A549 (cell line): Measurements from ENCODE around the gene TSHR. TPM values are rescaled to one million over a fixed set of nuclear protein-coding genes. Genes with fewer than 3 reads are reported as not detected.

Experiments
- ATAC-seq, 2 experiments: fragments of 200-7000 bp in 1 of 2; fragments of >200 bp in 1 of 2; cut with Nextera tagmentation in 1 of 2; cut with Tn5 transposase in 1 of 2; 3 replicates each; pipeline versions ENCODE4 v1.8.0 to v1.9.1; 2018 to 2020; ENCODE audit warnings: mild to moderate bottlenecking in 1 of 2, moderate library complexity in 1 of 2
- CTCF ChIA-PET: fragments of 300-600 bp; sonication (Branson Sonifier 250); formaldehyde crosslinking; extraction: SDS; loops from one replicate; lab custom pipeline; 2021; ENCODE audit warnings: antibody characterized with exemption, inconsistent platforms; lab: Yijun Ruan, JAX
- POLR2A ChIA-PET: fragments of 350-600 bp; formaldehyde crosslinking; extraction: SDS; loops from one replicate; lab custom pipeline; 2021; ENCODE audit warnings: antibody characterized with exemption, inconsistent platforms; lab: Yijun Ruan, JAX
- DNase-seq, 2 experiments: peaks; one replicate each; pipeline versions ENCODE4 v3.0.0 to v3.0.0-alpha.2; 2011 to 2016; ENCODE audit warnings: low read depth in 1 of 2, low spot score in 1 of 2
- FAIRE-seq: peaks from 2 replicates; lab custom pipeline; 2011; peaks lifted over from hg19 to GRCh38; lab: Jason Lieb, UNC
- H3K27ac ChIP-seq, 2 experiments: fragments of >200 bp; sonication (Bioruptor Twin); formaldehyde crosslinking; 3 replicates each; pipeline ENCODE4 v1.5.1; 2016 to 2017
- H3K4me1 ChIP-seq: fragments of >200 bp; sonication (Bioruptor Twin); formaldehyde crosslinking; 3 replicates; pipeline ENCODE4 v1.6.1; 2016
- H3K4me2 ChIP-seq: fragments of >200 bp; sonication (Bioruptor Twin); formaldehyde crosslinking; 3 replicates; pipeline ENCODE4 v1.6.1; 2016
- H3K4me3 ChIP-seq: fragments of >200 bp; sonication (Bioruptor Twin); formaldehyde crosslinking; 3 replicates; pipeline ENCODE4 v1.5.1; 2016
- H3K9me3 ChIP-seq: fragments of >200 bp; sonication (Bioruptor Twin); formaldehyde crosslinking; 3 replicates; pipeline ENCODE4 v1.6.1; 2016
- CBX2 ChIP-seq: fragments of 200-600 bp; sonication (generic); IDR thresholded peaks from 2 replicates; pipeline ENCODE4 v1.6.1; 2016; ENCODE audit warnings: low read depth, mild to moderate bottlenecking, borderline replicate concordance
- CEBPB ChIP-seq, 2 experiments: fragments of >200 bp in 1 of 2; sonication (Bioruptor Twin) in 1 of 2; formaldehyde crosslinking in 1 of 2; IDR thresholded peaks; 2 replicates each; pipeline ENCODE4 v1.6.1; 2012 to 2016
- CHD4 ChIP-seq: fragments of 200-600 bp; sonication (generic); IDR thresholded peaks from 2 replicates; pipeline ENCODE4 v1.6.1; 2016; ENCODE audit warnings: antibody characterized with exemption, mild to moderate bottlenecking, borderline replicate concordance
- E2F6 ChIP-seq: IDR thresholded peaks from 2 replicates; pipeline ENCODE4 v1.6.1; 2012; ENCODE audit warnings: low read depth, borderline replicate concordance
- EP300 ChIP-seq, 2 experiments: fragments of >200 bp; sonication (Bioruptor Twin); formaldehyde crosslinking; IDR thresholded peaks; 2 replicates in 1 of 2; 3 replicates in 1 of 2; pipeline ENCODE4 v1.6.1; 2016 to 2017
- FOSB ChIP-seq: fragments of 250-450 bp; sonication (Bioruptor Pico); IDR thresholded peaks from 2 replicates; pipeline ENCODE4 v1.5.0; 2020; ENCODE audit warnings: mild to moderate bottlenecking, moderate library complexity
- FOSL2 ChIP-seq, 2 experiments: fragments of 450-650 bp in 1 of 2; fragments of >200 bp in 1 of 2; sonication (Bioruptor Twin) in 1 of 2; formaldehyde crosslinking; IDR thresholded peaks; 2 replicates each; pipeline versions ENCODE4 v1.5.0 to v1.6.1; 2016 to 2020; ENCODE audit warnings: mild to moderate bottlenecking in 1 of 2, moderate library complexity in 1 of 2
- HEYL ChIP-seq: fragments of 250-450 bp; sonication (Bioruptor Pico); IDR thresholded peaks from 2 replicates; pipeline ENCODE4 v1.8.0; 2021; ENCODE audit warnings: mild to moderate bottlenecking, moderate library complexity
- HMGXB4 ChIP-seq: fragments of 250-450 bp; sonication (Bioruptor Pico); IDR thresholded peaks from 2 replicates; pipeline ENCODE4 v1.5.0; 2021; ENCODE audit warnings: mild to moderate bottlenecking, moderate library complexity, borderline replicate concordance
- HOXA7 ChIP-seq: fragments of 250-450 bp; sonication (Bioruptor Pico); IDR thresholded peaks from 2 replicates; pipeline ENCODE4 v1.5.0; 2020; ENCODE audit warnings: mild to moderate bottlenecking, moderate library complexity
- HOXB13 ChIP-seq: fragments of 250-450 bp; sonication (Bioruptor Pico); IDR thresholded peaks from 2 replicates; pipeline ENCODE4 v1.5.0; 2020; ENCODE audit warnings: low read depth, mild to moderate bottlenecking, moderate library complexity
- JUN ChIP-seq, 2 experiments: fragments of >200 bp; sonication (Bioruptor Twin); formaldehyde crosslinking; IDR thresholded peaks; 2 replicates in 1 of 2; 3 replicates in 1 of 2; pipeline ENCODE4 v1.6.1; 2016 to 2017
- KDM1A ChIP-seq: fragments of 200-600 bp; sonication (generic); IDR thresholded peaks from 2 replicates; pipeline ENCODE4 v1.6.1; 2016; ENCODE audit warnings: low read depth, mild to moderate bottlenecking
- KDM5A ChIP-seq: fragments of 200-600 bp; sonication (generic); IDR thresholded peaks from 2 replicates; pipeline ENCODE4 v1.6.1; 2016; ENCODE audit warnings: antibody characterized with exemption, mild to moderate bottlenecking
- MAZ ChIP-seq: fragments of 150-350 bp; IDR thresholded peaks from 2 replicates; pipeline ENCODE4 v1.6.1; 2014; ENCODE audit warnings: antibody characterized with exemption, low read depth, low read length, borderline replicate concordance
- MYC ChIP-seq: IDR thresholded peaks from 2 replicates; pipeline ENCODE4 v1.6.1; 2012; ENCODE audit warnings: mild to moderate bottlenecking, inconsistent platforms, low read length, improper control_type of control experiment, borderline replicate concordance
- NPAS2 ChIP-seq: fragments of 250-450 bp; sonication (Bioruptor Pico); IDR thresholded peaks from 2 replicates; pipeline ENCODE4 v1.8.0; 2022; ENCODE audit warnings: mild to moderate bottlenecking, moderate library complexity, borderline replicate concordance
- NR3C1 ChIP-seq: fragments of >200 bp; sonication (Bioruptor Twin); formaldehyde crosslinking; IDR thresholded peaks from 3 replicates; pipeline ENCODE4 v1.6.1; 2017
- RCOR1 ChIP-seq: fragments of 150-350 bp; IDR thresholded peaks from 2 replicates; pipeline ENCODE4 v1.6.1; 2014; ENCODE audit warnings: antibody characterized with exemption, low read length, low read depth
- RFX5 ChIP-seq: fragments of 450-650 bp; IDR thresholded peaks from 2 replicates; pipeline ENCODE4 v1.7.1; 2014; ENCODE audit warnings: antibody characterized with exemption, mild to moderate bottlenecking, moderate library complexity
- SMC3 ChIP-seq: fragments of >200 bp; sonication (Bioruptor Twin); formaldehyde crosslinking; IDR thresholded peaks from 3 replicates; pipeline ENCODE4 v1.6.1; 2018; ENCODE audit warnings: inconsistent platforms
- SREBF2 ChIP-seq: fragments of 450-650 bp; IDR thresholded peaks from 2 replicates; pipeline ENCODE4 v1.6.1; 2014; ENCODE audit warnings: mild to moderate bottlenecking, moderate library complexity
- ZNF302 ChIP-seq: fragments of 250-450 bp; sonication (Bioruptor Pico); IDR thresholded peaks from 2 replicates; pipeline ENCODE4 v1.9.0; 2021; ENCODE audit warnings: inconsistent platforms, mild to moderate bottlenecking, moderate library complexity
- ZSCAN20 ChIP-seq: fragments of 250-450 bp; sonication (Bioruptor Pico); IDR thresholded peaks from 2 replicates; pipeline ENCODE4 v1.8.0; 2022; ENCODE audit warnings: mild to moderate bottlenecking, moderate library complexity
- WGBS: methylation state at CpG from one replicate; pipeline ENCODE4 v1.1.6; 2017; ENCODE audit errors: missing lambda C conversion rate; 5-methylcytosine and 5-hydroxymethylcytosine counted together
- polyA plus RNA-seq, 4 experiments: library from polyadenylated mRNA; depleted of rRNA in 3 of 4; stranded (reverse); fragments of >200 nt; fragmentation: RNase III in 1 of 4; extraction: RNeasy Plus Mini Kit Qiagen cat#74134 plus additional on column Dnase treatment in 1 of 4; gene quantifications; 2 replicates in 3 of 4; 3 replicates in 1 of 4; pipeline ENCODE4 v1.2.3, GENCODE V29; 2011 to 2017
- TF ChIP-seq, protein P1 (sequence below): fragments of 250-450 bp; sonication (Bioruptor Pico); IDR thresholded peaks from 2 replicates; pipeline ENCODE4 v1.5.0; 2020; ENCODE audit warnings: low read depth, mild to moderate bottlenecking, moderate library complexity
- TF ChIP-seq, protein P2 (sequence below): fragments of 150-350 bp; IDR thresholded peaks from 2 replicates; pipeline ENCODE4 v1.6.1; 2014; ENCODE audit warnings: low read depth, mild to moderate bottlenecking, low read length
- TF ChIP-seq, protein P3 (sequence below): fragments of 200-600 bp; sonication (generic); IDR thresholded peaks from 2 replicates; pipeline ENCODE4 v1.6.1; 2016; ENCODE audit warnings: antibody characterized with exemption, mild to moderate bottlenecking, moderate library complexity
- TF ChIP-seq, protein P4 (sequence below): fragments of >200 bp; sonication (Bioruptor Twin); formaldehyde crosslinking; IDR thresholded peaks from 2 replicates; pipeline ENCODE4 v1.6.1; 2016

The TSHR gene
- polyA plus RNA-seq, 2 of the 4 experiments (the other 2 are of a cell fraction), result not detected

- TF ChIP-seq, protein P1, sequence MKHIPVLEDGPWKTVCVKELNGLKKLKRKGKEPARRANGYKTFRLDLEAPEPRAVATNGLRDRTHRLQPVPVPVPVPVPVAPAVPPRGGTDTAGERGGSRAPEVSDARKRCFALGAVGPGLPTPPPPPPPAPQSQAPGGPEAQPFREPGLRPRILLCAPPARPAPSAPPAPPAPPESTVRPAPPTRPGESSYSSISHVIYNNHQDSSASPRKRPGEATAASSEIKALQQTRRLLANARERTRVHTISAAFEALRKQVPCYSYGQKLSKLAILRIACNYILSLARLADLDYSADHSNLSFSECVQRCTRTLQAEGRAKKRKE (CRISPR knock-in tag), result no peak
- TF ChIP-seq JUN (IDR thresholded peaks at IDR 0.05), result peak; percentile 90 to 93
- no peak for TF ChIP-seq RFX5
- TF ChIP-seq CEBPB (IDR thresholded peaks at IDR 0.05), result no peak
- no peak for TF ChIP-seq MYC
- TF ChIP-seq HMGXB4 (CRISPR knock-in tag), result no peak
- TF ChIP-seq E2F6, result no peak; the same call in 1 of the 2 replicates
- TF ChIP-seq SREBF2, result no peak
- no peak for TF ChIP-seq ZSCAN20
- no peak for TF ChIP-seq CBX2
- TF ChIP-seq KDM5A, result no peak
- TF ChIP-seq HEYL, result no peak
- no peak for TF ChIP-seq HOXB13 (CRISPR knock-in tag)
- no peak for TF ChIP-seq MAZ
- no peak for TF ChIP-seq FOSB (CRISPR knock-in tag)
- peak; percentile 68 for TF ChIP-seq SMC3
- TF ChIP-seq EP300 (IDR thresholded peaks at IDR 0.05), result no peak
- no peak for TF ChIP-seq ZNF302 (CRISPR knock-in tag)
- no peak for TF ChIP-seq CHD4
- peak; percentile 49; the same call in 1 of the 2 replicates for TF ChIP-seq FOSL2 (IDR thresholded peaks at IDR 0.05)
- peak; percentile 94 for TF ChIP-seq FOSL2 (CRISPR knock-in tag; IDR thresholded peaks at IDR 0.05)
- TF ChIP-seq, protein P2, sequence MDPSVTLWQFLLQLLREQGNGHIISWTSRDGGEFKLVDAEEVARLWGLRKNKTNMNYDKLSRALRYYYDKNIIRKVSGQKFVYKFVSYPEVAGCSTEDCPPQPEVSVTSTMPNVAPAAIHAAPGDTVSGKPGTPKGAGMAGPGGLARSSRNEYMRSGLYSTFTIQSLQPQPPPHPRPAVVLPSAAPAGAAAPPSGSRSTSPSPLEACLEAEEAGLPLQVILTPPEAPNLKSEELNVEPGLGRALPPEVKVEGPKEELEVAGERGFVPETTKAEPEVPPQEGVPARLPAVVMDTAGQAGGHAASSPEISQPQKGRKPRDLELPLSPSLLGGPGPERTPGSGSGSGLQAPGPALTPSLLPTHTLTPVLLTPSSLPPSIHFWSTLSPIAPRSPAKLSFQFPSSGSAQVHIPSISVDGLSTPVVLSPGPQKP, result no peak
- no peak for TF ChIP-seq NR3C1
Measured at GRCh38 chr14:81170104-81170828, 214.8 kb downstream of the TSHR start (continued).

DNA sequence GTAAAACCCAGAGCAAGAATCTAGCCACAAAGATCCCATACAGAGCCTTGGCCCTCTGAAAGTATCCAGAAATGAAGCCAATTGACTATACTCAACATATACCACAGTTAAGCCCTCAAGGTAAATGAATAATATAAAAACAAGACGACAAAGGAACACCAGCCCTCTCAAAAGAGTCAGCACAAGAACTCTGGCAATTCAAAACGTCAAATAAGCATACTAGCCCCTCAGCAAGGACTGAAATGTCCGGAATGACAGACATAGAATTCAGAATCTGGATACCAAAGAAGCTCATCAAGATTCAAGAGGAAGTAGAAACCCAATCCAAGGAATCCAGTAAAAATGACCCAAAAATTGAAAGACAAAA is 215.4 kb downstream of the TSHR start:
- POLR2A ChIA-PET, result interaction anchor here (1.0 to 2.1 kb wide), 5 partner anchors 34 to 183 kb away, joined by 5 to 19 read pairs (median 9); partner anchors contain the start of gene GTF2A1
- CTCF ChIA-PET, result interaction anchor here (0.7 to 2.9 kb wide), 14 partner anchors 8 to 294 kb away, joined by 3 to 17 read pairs (median 4); no protein-coding TSS in a partner anchor
- no peak overlapping the region for H3K4me3 ChIP-seq

More for the DNA sequence above, 215.4 kb downstream of the TSHR start:
- H3K27ac ChIP-seq, result peak overlapping the region in 1 of 2 experiments; percentile 92; a peak in 2 of 6 replicates
- DNase-seq (no peak), FAIRE-seq (no peak), ATAC-seq (no peak)
- 13% methylated on average over 3 of the region's 3 CpGs for WGBS
- no peaks in the 10 kb centered on the region for H3K9me3 ChIP-seq
- peak overlapping the region; percentile 86; the same call in 2 of the 3 replicates for H3K4me2 ChIP-seq
- TF ChIP-seq NPAS2 (CRISPR knock-in tag), result no peak
- no peak for TF ChIP-seq HOXA7 (CRISPR knock-in tag)
- TF ChIP-seq RCOR1, result no peak
- TF ChIP-seq, protein P3, sequence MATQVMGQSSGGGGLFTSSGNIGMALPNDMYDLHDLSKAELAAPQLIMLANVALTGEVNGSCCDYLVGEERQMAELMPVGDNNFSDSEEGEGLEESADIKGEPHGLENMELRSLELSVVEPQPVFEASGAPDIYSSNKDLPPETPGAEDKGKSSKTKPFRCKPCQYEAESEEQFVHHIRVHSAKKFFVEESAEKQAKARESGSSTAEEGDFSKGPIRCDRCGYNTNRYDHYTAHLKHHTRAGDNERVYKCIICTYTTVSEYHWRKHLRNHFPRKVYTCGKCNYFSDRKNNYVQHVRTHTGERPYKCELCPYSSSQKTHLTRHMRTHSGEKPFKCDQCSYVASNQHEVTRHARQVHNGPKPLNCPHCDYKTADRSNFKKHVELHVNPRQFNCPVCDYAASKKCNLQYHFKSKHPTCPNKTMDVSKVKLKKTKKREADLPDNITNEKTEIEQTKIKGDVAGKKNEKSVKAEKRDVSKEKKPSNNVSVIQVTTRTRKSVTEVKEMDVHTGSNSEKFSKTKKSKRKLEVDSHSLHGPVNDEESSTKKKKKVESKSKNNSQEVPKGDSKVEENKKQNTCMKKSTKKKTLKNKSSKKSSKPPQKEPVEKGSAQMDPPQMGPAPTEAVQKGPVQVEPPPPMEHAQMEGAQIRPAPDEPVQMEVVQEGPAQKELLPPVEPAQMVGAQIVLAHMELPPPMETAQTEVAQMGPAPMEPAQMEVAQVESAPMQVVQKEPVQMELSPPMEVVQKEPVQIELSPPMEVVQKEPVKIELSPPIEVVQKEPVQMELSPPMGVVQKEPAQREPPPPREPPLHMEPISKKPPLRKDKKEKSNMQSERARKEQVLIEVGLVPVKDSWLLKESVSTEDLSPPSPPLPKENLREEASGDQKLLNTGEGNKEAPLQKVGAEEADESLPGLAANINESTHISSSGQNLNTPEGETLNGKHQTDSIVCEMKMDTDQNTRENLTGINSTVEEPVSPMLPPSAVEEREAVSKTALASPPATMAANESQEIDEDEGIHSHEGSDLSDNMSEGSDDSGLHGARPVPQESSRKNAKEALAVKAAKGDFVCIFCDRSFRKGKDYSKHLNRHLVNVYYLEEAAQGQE, result no peak
- TF ChIP-seq KDM1A, result no peak
- TF ChIP-seq NR3C1, result no peak
- no peak for TF ChIP-seq ZSCAN20
- TF ChIP-seq, protein P4, sequence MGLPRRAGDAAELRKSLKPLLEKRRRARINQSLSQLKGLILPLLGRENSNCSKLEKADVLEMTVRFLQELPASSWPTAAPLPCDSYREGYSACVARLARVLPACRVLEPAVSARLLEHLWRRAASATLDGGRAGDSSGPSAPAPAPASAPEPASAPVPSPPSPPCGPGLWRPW, result no peak
- H3K4me1 ChIP-seq, result 0 out of 3 replicates have a peak, but pooled peaks cover 2% of the 10 kb centered on the region
